DMS 273 treated with DMSO at 0.1 percent for 48 hours (cell line): Measurements from ENCODE around the gene TLE2.

Experiments used
- DNase-seq: peaks from one replicate; lab custom pipeline; 2025; lab: John Stamatoyannopoulos, UW

The TLE2 gene

DNA sequence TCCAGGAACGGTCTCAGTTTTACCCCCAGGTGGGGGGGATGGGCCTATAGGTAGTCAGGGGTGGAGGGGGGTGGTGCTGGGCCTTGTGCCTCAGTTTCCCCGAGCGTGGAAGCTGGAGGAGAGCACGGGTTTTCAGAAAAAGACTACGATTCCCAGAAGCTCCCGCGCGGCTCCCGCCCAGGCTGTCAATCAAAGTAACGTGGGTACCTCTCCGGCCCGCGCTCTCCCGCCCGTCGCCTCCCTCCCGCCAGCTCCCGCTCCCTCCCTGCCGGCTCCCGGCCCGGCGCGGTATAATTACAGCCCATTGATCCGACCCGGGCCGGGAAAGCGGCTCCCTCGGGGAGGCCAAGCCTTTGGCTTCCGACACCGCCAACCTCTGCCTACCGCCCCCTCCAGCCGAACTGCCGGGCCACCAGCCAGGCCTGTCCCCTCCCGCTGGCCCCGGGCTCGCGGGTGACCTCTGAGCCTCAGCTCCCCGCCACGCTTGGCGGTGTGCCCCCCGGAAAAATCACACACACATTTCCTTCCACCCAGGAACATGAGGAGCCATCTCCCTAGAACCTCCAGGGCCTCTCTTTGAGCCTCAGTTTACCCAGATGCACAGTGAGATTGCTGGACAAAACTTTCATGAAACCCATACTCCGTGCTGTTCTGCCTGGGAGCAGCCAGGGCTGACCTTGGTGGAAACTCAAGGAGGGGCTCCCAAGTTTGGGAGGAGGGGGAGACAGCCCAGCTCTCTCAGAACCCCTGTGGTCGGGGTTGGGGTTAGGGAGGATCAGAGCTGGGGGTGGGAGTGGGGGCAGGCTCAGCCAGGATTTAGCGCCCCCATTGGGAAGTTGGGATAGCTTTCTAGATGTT lies 7.3 kb upstream of the TLE2 start:
- peak; percentile 93 for DNase-seq

DNA sequence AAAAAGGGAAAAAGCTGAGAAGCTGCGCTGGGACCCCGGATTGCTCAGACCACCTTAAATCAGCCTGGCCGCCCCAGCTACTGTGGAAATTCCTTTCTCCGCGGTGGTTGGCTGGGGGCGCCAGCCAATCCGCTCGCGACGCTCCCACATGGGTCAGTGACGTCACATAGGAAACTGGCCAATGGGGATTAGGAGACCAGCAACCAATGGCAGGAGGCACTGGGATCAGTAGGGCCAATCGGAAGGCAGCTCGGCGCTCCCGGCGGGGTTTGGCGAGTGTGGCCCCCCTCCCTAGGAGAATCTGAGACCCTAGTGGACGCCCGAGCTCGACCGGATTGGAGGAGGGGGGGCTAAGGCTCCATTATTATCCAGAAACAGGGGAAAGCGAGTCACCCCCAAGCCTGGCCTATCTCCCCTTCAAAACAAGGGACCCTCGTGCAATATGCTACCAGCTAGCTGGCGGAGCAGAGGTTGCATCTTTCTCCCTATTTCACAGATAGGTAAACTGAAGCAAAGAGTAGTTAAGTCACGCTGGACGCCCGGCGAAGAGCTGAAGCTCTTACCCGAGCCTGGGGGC lies 6.5 kb upstream of the TLE2 start:
- DNase-seq: peak; percentile 98

DNA sequence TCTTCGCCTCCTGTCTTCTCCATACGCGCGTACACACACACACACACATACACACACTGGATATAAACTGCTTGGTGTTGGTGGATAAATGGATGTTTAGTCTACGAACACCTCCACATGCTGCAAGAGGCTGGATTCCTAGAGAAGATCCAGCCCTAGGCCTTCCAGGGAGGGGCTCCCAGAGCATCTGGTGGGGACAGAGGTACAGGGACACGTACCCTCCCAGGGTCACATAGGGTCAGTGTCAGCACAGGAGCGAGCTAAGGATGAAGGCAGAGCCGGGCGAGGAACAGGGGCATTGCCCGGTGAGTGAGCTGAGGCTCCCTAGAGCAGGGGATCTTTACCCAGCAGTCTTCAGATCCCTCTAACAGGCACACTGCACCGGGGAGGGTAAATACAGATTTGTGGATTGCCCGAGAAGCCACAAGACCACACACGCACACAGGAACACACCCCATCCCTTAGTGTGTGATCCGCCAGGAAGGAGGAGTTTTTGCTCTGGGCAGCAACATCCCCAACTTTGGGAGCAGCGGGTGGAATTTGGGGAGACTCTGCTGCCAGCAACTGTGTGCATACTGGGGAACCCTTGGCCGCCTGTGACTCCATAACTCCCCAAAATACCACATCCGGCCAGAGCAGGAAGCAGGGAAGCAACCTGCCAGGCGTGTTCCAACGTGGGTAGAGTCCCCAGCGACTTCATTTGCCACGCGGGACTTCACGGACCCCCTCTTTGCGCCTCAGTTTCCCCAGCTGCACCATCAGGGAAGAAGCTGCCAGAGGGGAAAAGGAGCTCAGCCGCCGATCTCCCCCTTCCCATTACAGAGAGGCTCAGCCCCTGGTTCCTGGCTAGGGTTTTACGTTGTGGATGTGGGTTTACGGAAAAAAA lies 5.8 kb upstream of the TLE2 start:
- DNase-seq: no peak

DNA sequence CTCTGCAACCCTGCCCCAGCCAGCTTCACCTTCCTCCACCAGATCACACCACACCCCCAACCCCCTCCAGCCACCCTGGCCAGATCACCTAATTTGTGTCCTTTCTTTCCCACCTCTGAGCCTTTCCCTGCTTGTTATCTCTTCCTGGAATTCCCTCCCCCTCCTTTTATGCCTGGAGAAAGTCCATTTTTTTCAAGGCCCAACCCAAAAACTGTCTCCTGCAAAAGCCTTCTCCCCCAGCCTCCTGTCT lies 5.3 kb upstream of the TLE2 start:
- DNase-seq: no peak

DNA sequence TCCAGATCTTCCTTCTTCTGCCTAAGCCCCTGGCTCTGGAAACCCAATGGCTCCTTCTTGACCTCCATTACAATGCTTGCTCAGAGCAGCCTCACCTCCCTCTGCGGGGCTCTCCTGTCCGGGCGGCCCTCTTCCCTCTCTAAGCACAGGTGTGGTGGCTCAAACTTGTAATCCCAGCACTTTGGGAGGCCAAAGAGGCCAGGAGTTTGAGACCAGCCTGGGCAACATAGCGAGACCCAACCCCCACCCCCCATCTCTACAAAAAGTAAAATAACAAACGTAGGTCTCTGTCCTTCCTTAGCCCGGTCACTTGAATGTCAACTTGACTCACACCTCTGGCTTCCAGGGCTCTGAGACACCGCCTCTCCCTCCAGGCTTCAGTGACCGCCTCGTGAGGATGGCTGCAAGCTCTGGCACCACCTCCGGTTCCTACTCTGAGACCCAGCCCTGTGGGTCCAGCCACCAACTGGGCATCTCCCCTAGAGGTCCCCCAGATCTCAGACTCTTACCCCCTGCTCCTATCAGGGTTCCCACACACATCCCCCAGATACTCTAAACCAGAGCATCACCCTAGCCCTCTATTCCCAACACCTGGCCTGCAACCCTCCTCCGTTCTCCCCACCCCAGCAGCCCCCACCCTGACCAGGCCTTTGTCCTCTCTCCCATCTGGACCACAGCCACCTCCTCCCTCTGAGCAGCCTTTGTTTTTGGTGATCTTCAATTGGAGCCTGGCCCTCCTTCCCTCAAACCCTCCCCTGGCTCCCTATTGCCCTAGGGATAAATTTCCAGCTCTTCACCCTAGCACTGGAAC lies 4.7 kb upstream of the TLE2 start:
- no peak for DNase-seq

DNA sequence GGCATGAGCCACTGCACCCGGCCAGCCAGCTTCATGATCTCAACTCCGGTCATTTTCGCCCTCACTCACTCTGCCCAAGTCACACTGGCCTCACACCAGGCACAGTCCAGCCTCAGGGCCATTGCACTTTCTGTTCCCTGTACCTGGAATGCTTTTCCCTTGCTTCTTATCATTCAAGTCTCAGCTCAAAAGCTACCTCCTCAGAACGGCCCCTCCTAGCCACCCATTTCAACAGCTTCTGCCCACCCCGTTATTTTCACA lies 2.5 kb upstream of the TLE2 start:
- no peak for DNase-seq

DNA sequence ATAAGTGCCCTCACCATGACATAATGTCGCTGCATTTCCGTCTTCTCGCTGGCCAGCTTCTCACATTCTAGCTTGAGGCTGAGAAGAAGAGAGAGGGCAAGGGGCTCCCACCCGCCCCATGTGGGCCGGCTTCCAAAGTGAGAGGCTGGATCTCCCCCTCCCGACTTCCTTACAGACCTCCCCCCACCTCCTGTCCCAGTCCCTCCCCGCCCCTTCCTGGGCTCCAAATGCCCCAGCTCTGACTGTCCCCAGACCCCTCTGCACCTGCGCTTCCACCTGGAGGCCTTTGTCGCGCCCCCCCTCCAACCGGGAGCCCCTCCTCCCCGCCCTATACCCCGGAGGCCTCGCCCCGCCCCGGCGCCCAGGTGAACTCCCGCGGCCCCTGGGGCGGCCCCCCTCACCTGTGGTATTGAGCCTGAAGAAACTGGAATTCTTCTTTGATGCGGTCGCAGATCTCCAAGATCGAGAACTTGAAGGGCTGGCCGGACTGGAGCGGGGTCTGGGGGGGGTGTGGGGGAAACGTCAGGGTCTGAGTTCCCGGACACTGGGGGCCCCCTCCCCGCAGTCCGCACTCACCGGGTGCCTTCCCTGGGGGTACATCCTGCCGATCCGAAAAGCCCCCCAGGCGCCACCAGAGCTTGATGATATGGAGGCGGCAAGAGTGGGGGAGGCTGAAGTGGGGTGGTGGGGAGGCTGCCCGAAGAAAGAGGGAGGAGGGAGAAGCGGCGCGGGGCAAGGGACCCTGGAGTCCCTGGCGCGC lies 595 bp downstream of the TLE2 start:
- no peak for DNase-seq

DNA sequence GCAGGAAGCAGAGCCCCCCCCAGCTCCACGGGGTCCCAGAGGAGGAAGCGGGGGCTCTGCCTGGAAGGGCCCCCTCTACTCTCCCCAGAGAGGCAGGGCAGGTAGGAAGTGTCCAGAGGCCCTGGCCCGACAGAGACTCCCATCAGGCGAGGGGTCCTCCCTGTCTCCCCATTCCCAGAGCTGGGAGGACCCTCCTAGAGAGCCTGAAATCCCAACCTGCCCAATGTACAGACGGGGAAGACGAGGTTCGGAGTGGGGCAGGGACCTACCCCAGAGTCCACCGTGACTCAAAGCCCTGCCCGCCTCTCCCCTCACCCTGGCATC lies 1.1 kb downstream of the TLE2 start:
- no peak for DNase-seq

DNA sequence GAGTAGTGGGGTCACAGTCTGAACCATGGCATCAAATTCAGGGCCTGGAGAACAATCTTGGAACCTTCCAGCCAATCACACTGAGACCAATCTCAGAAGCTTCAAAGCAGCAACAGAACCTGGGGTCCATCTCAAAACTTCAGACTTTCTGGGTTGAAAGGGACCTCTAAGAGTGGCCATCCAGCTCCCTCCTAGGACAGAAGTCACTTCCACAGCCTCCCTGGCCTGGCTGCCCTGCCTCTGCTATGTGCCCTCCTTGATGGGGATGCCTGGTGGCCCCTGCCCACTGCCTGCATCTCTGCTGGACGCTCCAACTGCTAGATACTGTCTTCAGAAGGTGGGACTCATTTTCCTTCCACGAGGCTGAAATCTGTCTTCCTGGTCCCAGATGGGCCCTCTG lies 1.8 kb downstream of the TLE2 start:
- DNase-seq: no peak

DNA sequence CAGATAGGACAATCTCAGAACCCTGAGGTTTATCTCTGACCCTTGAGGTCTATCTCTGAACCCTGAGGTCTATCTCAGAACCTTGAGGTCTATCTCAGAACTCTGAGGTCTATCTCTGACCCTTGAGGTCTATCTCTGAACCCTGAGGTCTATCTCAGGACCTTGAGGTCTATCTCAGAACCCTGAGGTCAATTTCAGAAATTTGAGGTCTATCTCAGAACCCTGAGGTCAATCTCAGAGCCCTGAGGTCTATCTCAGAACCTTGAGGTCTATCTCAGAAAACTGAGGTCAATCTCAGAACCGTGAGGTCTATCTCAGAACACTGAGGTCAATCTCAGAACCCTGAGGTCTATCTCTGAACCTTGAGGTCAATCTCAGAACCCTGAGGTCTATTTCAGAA lies 2.3 kb downstream of the TLE2 start:
- no peak for DNase-seq

DNA sequence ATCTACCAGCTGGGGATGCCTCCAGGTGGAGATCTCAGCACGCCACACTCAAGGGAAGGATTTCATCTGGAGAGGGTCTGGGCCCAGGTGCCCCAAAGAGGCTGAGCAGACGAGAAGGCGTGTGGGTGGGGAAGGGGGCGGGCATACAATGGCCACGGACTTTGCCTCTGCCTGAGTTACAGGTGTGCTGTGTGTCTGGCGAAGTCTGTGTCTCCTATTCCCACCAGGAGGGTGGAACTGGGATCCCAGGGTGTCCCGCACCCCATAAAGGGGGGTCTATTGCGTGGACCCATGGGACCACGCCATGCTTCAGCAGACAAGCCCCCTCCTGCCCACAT lies 3.6 kb downstream of the TLE2 start:
- no peak for DNase-seq

DNA sequence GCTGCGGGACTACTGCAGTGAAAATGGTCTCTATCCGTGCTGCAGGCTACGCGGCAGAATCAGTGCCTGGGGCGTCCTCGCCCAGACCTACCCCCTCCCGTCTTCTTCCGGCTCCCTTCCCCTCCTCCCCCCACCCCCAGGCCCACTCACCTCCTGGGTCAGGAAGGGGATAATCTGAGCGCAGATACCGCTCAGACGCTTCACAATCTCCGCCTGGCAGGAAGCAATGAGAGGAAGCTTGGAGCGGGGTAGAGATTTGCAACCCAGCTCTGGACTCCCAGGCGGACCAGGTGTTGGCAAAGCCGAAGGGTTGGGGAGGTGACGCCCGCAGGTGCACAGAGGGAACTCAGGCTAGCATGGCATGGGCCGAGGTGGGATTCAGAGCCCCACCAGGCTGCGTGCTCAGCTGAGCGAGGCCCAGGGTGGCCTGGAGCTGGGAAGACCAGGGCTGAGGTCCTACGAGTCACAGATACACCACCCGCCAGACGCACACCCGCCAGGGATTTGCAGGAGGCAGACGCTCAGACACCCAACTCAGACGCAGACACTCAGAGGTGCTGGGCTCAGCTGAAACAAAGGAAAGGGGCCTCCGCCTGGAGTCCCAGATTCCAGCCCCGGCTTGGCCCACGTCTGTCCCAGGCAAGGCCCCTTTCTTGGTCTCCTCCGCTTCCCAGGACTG lies 4.1 kb downstream of the TLE2 start:
- DNase-seq: no peak

DNA sequence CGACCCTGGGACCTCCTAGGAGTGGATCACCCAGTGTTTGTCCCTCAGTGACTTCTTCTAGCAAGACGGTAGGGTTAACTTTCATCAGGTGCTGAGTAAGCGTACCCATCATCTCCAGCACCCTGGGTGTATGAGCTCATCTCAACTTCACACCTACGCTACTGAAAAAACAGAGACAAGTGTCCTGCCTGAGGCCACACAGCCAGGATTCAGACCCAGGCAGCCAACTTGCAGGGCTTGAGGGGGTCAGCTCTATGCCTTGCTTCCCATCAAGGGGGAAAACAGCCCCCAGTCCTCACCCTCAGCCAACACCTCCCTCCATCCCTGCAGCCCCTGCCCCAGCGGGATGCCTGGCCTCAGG lies 4.6 kb downstream of the TLE2 start:
- no peak for DNase-seq

DNA sequence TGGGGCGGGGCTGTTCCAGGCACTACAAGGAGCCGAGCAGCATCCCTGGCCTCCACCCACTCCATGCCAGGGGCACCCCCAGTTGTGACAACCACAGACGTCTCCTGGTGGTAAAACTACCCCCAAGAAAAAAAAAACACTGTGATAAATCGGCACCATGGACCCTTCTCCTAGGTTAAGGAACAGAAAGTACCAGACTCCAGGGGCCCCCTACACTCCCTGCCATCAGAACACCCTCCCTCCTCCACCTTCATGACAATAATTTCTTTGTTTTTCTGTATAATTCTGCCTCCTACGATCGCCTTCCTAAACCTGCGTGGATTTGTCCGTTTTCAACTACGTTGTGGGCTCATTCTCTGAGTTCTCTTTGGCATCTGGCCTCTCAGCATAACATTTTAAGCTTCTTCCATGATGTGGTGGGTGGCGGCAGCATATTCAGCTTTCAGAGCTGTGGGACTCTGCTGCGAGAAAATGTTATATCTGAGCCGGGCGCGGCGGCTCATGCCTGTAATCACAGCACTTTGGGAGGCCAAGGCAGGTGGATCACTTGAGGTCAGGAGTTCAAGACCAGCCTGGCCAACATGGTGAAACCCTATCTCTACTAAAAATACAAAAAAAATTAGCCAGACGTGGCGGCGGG lies 8.6 kb downstream of the TLE2 start:
- DNase-seq: no peak

DNA sequence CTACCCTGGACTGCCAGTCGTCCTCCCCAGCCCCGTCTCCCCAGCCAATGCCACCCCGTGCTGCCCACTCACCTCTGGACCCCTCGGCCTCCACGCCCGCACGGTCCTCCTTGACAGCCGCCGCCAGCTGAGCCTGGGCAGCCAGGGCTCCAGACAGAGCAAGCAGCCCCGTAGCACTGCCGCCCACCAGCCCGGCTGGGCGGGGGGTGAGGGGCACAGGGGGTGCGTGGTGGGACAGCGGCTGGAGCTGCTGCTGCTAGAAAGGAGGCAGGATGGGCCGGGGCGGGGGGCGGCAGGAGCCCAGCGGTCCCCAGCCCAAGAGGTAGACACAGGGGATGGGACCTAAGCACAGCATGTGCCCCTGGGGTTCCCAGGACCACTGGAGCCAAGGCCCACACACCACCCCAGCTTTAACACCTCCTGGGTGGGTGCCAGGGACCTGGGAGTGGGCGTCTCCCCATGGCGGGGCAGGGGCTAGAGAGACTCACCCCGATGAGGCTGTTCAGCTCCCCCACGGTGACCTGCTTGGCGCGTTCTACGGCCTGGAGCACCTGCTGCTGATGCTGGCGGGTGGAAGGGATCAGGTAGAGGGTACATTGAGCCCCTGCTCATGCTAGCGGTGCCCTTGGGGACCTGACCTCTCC lies 9.7 kb downstream of the TLE2 start:
- no peak for DNase-seq

DNA sequence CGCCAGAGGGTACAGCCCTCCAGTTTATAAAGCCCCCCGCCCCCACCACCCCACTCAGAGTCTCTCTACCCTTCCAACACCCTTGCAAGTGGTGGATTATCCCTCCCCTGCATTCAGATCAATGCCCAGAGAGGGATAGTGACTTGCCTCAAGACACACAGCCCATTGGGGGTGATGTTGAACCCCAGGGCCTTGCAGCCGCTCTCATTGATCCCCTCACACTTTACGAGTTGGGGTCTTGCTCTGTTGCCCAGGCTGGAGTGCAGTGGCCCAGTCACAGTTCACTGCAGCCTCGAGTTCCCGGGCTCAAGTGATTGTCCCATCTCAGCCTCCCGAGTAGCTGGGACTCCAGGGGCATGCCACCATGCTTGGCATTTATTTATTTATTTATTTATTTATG lies 11.2 kb downstream of the TLE2 start:
- no peak for DNase-seq

DNA sequence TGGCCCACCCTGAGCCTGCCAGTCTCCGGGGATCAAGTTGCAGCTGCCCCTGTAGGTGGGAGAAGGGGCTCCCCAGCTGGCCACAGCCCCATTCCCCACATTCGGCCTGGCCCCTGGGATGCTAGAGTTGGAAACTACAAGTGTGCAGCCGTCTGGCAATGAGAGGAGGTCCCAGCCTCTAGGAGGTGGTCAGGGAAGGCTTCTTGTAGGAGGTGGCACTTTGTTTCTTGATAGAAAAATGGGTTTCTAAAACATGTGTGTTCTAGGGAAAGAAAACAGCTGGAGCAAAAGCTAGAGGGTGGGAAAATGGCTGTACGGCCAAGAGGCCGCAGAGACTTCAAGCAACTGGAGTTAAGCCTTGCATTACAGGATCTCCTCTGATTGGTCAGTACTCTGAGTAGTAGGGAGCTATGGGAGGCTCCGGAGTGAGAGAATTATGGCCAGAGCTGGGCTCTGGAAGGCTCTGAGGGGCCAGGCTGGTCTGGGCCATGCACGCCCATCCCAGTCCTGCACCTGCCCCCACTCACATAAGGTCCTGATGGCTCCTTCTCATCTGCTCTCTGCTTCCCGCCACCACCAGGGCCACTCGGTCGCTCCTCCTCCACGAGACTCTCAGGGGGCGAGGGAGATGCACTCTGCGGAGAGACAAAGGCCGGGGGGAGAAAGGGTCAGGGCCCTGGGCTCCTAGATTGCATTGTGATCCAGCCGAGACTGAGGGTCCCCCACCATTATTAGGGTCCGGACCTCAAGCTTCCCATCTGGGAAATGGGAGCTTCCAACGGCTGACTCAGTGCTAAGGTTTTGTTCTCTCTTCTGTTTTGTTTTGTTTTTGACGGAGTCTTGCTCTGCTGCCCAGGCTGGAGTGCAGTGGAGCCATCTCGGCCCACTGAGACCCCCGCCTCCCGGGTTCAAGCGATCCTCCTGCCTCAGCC lies 13.7 kb downstream of the TLE2 start:
- no peak for DNase-seq

DNA sequence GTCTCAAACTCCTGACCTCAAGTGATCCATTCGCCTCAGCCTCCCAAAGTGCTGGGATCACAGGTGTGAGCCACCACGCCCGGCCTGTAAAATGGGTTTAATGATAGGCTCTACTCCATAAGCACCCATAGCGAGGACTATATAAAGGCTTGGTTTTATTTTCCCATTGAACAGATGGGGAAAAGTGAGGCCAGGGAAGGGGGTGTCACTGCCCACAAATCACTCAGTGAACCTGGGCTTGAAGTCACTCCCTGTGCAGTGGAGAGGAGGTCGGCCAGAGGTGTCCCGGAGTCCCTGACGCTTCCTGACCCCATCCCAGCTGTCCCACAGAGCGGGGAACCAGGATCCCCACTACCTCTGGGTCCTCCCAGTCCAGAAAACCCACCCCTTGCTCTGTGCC lies 14.9 kb downstream of the TLE2 start:
- DNase-seq: no peak

DNA sequence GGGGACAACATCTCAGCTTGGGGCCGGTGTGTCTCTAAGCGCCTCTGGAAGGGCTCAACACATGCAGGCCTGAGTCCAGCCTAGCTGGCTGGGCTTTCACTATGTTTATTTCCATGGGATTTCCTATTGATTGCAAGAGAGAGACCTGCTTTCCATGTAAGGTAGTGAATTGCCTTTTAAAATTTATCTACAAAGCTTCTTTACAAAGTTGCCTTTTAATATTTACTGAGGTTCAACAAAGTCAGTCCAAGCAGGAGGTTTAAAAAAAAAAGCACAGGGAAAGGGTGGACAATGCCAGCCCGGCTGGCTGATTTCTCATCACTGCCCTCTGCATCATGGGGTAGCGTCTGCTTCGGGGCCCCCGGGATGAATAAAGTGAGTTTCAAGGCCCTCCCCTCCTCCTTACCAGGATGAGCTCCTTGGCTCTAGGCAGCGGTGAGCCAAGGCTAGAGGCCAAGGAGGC lies 15.8 kb downstream of the TLE2 start:
- no peak for DNase-seq
